Measurements from ENCODE around the gene DMBT1.

Gene DMBT1

GRCh38 chr10:122648599-122649428 lies 88.3 kb downstream of the DMBT1 start:
- no peak for DNase-seq

DNA sequence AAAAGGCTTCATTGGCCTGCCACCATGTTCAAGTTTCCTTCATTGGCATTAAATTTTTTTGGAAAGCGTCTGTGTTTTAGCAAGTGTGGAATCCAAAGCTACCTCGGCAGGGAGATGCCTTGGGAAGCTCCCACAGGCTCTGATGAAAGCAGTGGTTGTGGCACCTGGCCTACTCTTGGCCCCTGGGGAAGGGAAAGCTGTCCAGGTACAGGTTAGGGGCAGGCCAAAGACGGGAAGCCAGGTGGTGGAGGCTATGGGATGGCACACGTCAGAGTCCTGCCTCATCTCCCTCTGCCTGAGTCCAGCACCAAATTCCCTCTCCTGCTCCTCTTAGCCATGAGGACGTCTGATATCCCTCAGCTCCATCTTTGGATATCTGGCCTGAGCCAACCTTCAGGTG lies 89.3 kb downstream of the DMBT1 start:
- DNase-seq: no peak

DNA sequence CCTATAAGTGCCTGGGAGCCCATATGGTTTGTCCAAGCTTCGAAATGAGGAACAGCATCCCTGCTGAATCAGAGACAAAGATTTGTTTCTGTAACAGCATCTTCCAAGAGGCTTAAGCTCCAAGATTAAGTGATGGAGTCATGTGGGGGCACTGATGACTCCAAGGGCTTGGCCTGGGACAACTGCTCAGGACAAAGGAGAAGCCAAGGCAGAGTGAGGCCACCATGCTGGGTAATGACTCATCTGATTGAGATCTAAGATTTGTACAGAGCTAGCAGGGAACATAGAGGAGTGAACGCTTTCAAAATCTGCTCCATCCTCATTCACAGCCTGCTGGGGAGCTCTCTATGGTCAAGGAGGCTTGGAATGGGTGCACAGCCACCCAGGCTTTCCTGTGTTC lies 89.8 kb downstream of the DMBT1 start:
- DNase-seq: no peak

DNA sequence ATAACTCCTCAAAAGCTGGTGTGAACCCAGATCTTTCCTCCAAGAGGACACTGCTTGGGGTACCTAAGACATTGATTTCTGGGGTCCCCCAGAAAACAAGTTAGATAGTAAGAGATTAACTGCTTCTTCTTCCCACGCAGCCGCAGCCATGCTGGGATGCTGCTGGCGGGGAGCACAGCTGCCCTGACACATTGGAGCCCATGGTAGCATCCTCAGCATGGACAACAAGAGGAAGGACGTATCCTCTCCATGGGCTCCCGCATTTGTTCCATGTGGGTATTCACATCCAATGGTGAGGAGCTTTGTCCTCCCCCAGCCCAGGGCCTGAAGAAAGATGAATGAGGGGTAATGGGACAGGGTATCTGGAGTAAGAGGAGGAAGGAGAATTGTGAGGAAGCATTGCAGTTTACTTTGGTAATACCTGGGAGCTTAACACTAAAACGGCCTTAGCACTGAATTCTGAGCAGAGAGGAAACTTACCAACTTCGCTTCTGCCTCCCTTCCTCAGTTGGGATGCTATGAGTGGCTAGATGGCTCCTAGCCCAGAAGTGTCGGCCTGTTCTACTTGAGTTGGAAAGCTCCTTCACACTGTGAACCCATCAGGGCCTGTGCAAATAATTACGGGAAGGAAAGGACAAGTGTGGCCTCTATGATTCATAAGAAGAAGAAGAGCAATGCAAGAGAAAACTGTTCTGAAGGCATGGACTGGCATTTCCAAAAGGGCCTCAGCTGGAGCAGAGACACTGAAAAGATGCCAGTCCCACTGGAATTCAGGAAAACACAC lies 95.2 kb downstream of the DMBT1 start:
- DNase-seq: no peak

DNA sequence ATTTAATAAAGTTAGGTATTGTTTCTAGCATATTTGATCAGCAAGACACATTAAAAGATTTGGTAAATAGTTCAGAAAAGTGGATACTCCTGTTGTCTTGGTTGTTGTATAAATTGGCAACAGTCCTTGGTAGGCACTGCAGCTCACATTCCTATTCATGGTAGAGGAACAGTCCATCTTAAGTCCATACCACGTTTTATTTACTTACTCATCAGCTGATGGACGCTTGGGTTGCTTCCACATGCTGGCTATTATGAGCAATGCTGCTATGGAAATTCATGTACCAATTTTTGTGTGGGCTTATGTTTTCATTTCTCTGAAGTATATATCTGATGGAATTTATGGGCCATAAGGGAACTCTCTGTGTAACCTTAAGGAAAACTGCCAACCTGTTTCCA lies 95.8 kb downstream of the DMBT1 start:
- no peak for DNase-seq

- DNase-seq: no peak
Measured at GRCh38 chr10:122656741-122657140, 96.2 kb downstream of the DMBT1 start.

DNA sequence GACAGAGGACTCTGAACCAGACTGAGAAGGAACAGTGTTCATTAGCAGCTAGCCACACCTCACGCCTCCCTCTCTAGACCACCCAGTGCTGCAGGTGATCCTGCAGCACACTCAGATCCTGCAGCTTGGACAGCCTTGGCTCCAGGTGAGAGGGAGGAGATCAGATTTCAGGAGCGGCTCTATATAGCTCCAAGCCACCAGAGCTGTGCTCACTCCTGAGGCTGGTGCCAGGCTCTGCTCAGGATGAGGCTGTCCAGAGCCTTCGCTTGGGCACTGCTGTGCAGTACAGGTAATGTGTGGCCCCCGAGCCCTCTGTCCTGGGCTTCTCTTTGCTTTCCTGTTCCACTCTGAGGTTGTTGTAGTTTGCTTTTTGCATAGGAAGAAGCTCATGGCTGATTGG lies 96.7 kb downstream of the DMBT1 start:
- DNase-seq: no peak

- DNase-seq: no peak
Measured at GRCh38 chr10:122657729-122658128, 97.2 kb downstream of the DMBT1 start.

- DNase-seq: no peak
Measured at GRCh38 chr10:122658356-122659049, 97.9 kb downstream of the DMBT1 start.

- DNase-seq: no peak
Measured at GRCh38 chr10:122659126-122659525, 98.6 kb downstream of the DMBT1 start.

DNA sequence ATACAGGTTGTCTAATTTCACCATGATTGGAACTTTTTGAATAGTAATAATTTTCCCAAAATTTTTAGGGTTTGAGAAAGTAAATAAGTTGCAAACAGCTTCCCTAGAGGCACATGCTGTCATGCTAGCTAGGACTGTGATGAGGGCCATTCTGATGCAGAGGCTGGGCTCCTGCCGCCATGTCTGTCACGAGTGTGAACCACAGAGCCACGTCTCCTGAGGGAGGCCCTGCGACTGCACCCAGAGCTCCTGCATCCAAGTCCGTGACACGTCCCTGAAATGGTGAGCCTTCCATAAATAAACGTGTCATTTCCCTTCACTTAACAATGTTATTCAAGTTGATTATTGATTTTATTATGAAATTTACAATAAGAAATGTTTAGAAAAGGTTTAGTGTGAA lies 99.1 kb downstream of the DMBT1 start:
- DNase-seq: no peak

DNA sequence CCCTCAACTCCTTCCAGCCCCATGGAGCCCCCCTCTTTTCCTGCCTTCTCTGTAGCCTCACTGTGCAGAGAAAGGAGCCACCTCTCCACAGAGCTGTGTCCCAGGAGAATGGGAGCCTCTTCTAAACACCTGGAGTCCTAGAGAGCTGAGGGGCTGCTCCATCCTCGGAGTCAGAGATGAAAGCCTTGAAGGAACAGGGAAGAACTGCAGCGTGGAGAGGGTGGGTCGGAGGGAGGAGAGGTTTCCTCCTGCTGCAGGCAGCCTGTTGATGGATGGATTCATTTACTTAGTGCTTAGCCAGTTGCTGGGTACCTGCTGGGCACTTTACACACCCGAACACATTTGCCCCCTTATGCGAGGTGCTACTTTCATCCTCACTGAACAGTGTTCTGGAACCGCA lies 100.1 kb downstream of the DMBT1 start:
- no peak for DNase-seq

GRCh38 chr10:122662231-122662630 lies 101.7 kb downstream of the DMBT1 start:
- DNase-seq: no peak

DNA sequence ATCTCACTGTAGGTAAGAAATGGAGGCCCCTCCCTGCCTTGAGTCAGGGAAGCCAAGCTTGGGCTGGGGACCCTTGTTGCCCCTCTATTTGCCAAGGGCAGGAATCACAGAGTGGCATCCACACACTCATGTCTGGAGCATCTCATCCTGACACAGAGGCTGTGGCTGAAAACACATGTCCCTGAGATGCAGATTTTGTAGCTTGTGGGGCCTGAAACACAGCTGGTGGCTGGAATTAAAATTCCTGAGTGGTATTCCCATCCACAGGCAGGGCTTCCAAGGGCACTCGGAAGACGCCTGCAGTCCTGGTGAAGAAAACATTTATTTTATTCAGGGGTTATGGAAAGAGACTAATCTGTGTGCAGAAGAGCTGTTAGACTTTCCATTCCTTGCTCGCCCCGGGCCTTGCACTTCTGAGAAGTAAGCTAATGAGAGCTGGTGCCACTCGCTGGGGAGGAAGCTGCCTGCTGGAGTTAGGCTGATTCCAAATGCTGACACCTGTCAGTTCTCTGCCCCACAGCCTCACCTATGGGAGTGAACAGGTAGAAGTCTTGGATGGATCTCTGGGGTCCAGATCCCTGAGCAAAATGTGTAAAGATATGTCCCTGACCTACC lies 103.1 kb downstream of the DMBT1 start:
- no peak for DNase-seq

DNA sequence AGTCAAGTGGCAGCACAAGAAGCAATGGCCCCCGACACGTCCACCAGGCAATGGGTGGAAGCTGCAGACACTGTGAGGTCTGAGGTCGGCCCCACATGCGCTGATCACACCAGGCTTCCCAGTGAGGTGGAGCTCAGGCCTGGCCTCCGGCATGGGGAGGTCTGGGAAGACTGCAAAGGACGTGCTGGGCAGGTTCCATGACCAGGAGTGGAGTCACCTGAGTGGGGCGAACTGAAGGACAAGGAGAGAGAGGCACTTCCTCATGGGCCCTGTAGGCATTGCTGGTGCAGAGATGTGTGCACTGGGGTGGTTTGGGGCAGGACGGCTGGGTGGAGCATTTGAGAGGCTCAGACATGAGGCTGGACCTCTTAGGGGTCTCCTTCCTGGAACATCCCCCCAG lies 103.9 kb downstream of the DMBT1 start:
- DNase-seq: no peak

GRCh38 chr10:122665329-122665860 lies 104.8 kb downstream of the DMBT1 start:
- no peak for DNase-seq

DNA sequence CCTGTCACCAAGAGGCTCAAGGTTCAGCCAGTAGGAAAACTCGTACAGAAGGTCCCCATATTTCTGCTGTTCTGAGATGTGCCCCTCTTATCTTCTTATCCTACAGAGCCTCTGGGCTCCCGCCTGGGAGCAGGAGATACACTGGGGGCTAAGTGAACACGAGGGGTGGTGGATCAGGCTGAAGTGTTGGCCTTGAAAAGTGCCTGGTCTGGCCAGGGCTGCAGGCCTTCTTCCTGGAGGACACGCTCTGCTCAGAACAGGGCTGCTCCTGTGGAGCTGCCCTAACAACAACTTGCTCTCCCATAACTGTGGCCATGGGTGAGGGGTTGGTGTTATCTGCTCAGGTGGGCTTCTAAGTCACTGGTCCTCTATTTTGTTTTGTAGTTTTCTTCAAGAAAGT lies 105.4 kb downstream of the DMBT1 start:
- DNase-seq: no peak

- no peak for DNase-seq
Measured at GRCh38 chr10:122669045-122669444, 108.5 kb downstream of the DMBT1 start.

GRCh38 chr10:122669842-122670241 lies 109.3 kb downstream of the DMBT1 start:
- DNase-seq: no peak

- no peak for DNase-seq
Measured at GRCh38 chr10:122671355-122671754, 110.8 kb downstream of the DMBT1 start.

- no peak for DNase-seq
Measured at GRCh38 chr10:122672655-122673054, 112.1 kb downstream of the DMBT1 start.

GRCh38 chr10:122673269-122673668 lies 112.7 kb downstream of the DMBT1 start:
- DNase-seq: no peak

DNA sequence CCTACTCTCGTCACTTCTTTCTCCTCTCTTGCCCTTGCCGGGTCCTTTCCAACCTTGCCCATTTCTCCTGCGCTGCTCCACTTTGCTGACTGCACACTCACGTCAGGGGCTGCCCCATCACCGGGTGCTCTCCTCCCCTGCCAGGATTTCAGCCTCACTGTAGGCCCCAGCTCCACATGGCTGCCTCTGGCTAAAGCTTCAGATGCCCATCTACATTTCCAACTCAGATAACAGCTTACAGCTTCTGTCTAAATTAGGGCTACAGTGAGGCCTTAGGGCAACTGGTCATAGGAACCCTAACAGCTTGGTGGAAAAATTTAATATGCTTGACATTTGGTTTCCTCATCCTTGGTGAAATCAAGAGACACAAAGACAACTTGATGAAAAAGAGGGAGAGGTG lies 113.2 kb downstream of the DMBT1 start:
- DNase-seq: no peak

All from T-helper 9 cell (primary cell).